ENCODE results near the gene KCNJ12. TPM values are rescaled to one million over a fixed set of nuclear protein-coding genes. Genes with fewer than 3 reads are reported as not detected.
"Not testable (repeated sequence)": the region's sequence is repeated elsewhere in the genome, so short reads cannot be mapped to it uniquely, and the experiment has no call there.

KCNJ12 gene
- total and polyA plus RNA-seq, 4 donors: 0.67 to 6.6 (median 2.5) TPM

DNA sequence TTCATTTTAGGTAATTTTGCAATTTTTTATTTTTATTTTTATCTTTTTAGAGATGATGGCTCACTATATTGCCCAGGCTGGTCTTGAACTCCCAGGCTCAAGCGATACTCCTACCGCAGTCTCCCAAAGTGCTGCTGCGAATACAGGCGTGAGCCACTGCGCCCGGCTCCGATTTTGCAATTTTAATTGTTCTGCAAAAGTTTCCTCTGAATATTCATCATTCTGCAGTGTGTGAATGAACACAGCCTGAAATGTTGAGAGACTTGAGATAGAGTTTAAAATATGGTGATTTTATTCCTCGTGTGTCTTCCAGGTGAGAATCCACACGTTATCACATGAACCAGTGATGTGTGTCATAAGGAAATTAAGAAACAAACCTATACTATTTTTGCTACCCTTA, 75.8 kb downstream of the KCNJ12 start:
- H3K9me3 ChIP-seq (ENCODE audit: control insufficient read depth in 4 of 4, insufficient read depth in 3 of 4, low read length in 3 of 4): no peaks in the 10 kb centered on the region
- H3K4me1 ChIP-seq (ENCODE audit: control insufficient read depth in 5 of 5, insufficient read depth in 5 of 5, low read length in 5 of 5): peaks cover 0 to 5% (median 0%) of the 10 kb centered on the region in 5 donors
- 63 to 64% methylated on average over 9 of the region's 9 CpGs for WGBS, 2 donors
- no peak for ATAC-seq (ENCODE audit: insufficient read depth, low FRiP score)
- TF ChIP-seq, protein P1, sequence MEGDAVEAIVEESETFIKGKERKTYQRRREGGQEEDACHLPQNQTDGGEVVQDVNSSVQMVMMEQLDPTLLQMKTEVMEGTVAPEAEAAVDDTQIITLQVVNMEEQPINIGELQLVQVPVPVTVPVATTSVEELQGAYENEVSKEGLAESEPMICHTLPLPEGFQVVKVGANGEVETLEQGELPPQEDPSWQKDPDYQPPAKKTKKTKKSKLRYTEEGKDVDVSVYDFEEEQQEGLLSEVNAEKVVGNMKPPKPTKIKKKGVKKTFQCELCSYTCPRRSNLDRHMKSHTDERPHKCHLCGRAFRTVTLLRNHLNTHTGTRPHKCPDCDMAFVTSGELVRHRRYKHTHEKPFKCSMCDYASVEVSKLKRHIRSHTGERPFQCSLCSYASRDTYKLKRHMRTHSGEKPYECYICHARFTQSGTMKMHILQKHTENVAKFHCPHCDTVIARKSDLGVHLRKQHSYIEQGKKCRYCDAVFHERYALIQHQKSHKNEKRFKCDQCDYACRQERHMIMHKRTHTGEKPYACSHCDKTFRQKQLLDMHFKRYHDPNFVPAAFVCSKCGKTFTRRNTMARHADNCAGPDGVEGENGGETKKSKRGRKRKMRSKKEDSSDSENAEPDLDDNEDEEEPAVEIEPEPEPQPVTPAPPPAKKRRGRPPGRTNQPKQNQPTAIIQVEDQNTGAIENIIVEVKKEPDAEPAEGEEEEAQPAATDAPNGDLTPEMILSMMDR (IDR thresholded peaks at IDR 0.05; ENCODE audit: control extremely low read depth, extremely low read depth): no peak
- DNase-seq: no peak
- H3K27me3 ChIP-seq (ENCODE audit: control insufficient read depth in 3 of 3, insufficient read depth in 3 of 3, low read length in 2 of 3): peaks cover 0 to 5% (median 3%) of the 10 kb centered on the region in 3 donors
- H3K9ac ChIP-seq (ENCODE audit: insufficient read depth in 1 of 2, low read length in 2 of 2): no peak overlapping the region
- H3K4me3 ChIP-seq: no peak overlapping the region
- H3K36me3 ChIP-seq (ENCODE audit: control insufficient read depth in 4 of 4, insufficient read depth in 4 of 4, low read length in 4 of 4): no peaks in the 10 kb centered on the region
- H3K27ac ChIP-seq (ENCODE audit: low read depth in 1 of 2, low read length in 1 of 2): no peak overlapping the region

DNA sequence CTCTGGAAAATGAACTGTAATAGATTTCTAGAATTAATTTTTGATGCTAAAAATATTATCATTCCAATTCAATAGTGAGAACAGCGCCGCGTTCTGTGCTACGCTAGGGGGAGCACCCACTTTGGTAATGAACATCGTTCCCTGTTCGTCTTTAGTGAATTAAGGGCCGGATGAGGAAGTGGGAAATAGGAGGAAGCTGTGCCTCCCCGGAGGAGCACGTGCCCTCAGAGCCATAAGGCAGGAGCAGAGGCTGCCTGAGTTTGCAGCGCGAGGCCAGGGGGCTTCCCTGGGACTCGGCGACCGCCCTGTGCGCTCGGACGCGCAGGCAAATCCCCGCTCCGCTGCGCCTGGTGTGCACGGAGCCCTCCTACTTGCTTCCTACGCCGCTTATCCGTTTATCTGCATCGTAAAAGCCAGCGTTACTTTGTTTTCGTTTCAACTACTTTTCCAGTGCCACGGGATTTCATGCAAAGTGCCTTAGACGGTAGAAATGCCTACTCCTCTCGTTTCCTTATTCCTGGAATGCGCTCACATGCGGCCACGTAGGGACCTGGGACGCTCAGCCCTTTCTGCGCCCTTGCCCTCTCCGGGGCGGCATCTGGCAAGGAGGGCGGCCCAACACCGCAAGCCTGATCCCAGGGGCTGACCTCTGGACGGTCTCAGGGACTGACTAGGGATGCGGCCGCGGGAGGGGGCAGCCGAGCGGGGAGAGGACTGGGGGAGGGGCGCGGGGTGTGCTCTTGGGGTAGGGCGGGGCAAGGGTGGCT, 76.4 kb downstream of the KCNJ12 start:
- ATAC-seq (ENCODE audit: insufficient read depth, low FRiP score) (peak; percentile 32), DNase-seq (peak; percentile 70 to 85 (median 84))
- no peak overlapping the region for H3K4me3 ChIP-seq
- peaks cover 0 to 5% (median 0%) of the 10 kb centered on the region in 5 donors for H3K4me1 ChIP-seq (ENCODE audit: control insufficient read depth in 5 of 5, insufficient read depth in 5 of 5, low read length in 5 of 5)
- no peak overlapping the region for H3K27ac ChIP-seq (ENCODE audit: low read depth in 1 of 2, low read length in 1 of 2)
- H3K36me3 ChIP-seq (ENCODE audit: control insufficient read depth in 4 of 4, insufficient read depth in 4 of 4, low read length in 4 of 4): no peaks in the 10 kb centered on the region
- TF ChIP-seq, protein P1 (IDR thresholded peaks at IDR 0.05; ENCODE audit: control extremely low read depth, extremely low read depth): peak; percentile 21
- H3K27me3 ChIP-seq (ENCODE audit: control insufficient read depth in 3 of 3, insufficient read depth in 3 of 3, low read length in 2 of 3): peaks cover 0 to 5% (median 3%) of the 10 kb centered on the region in 3 donors
- 11 to 16% methylated on average over 49 of the region's 49 CpGs for WGBS, 2 donors
- no peaks in the 10 kb centered on the region for H3K9me3 ChIP-seq (ENCODE audit: control insufficient read depth in 4 of 4, insufficient read depth in 3 of 4, low read length in 3 of 4)
- no peak overlapping the region for H3K9ac ChIP-seq (ENCODE audit: insufficient read depth in 1 of 2, low read length in 2 of 2)

DNA sequence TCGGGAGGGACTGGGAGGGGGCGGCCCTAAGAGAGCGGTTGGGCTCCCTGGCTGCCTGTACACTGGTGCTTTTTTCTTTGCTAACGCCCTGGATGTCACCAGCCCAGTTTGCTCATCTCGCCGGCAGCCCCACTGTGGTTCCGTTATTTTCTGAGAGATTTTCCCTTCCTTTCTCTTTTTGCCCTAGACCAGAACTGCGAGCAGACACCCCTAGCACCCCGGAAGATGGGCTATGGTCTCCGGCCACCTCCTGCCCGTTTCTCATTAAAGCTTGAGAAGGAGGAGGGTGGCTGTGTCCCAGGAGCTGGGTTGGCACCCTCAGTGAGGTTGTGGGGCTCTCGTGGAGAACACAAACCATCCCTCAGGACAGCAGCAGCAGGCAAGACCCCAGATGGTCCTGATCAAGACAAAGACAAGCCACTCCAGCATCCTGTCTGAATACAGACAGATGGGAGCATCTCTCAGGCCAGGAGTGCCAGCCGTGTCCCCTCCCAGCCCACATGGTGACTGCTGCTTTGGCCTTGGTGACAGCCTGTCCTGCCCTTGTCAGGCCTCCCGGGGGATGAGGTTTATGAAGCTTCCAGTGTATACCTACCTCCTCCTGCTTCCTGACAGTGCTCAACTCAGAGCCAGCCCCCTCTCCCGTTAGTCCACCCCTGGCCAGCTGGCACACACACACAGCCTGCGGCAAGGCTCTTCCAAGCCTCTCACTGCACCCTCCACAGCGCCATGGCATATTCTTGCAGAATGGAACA, 77.2 kb downstream of the KCNJ12 start:
- no peak overlapping the region for H3K4me3 ChIP-seq
- H3K4me1 ChIP-seq (ENCODE audit: control insufficient read depth in 5 of 5, insufficient read depth in 5 of 5, low read length in 5 of 5): peaks cover 0 to 5% (median 0%) of the 10 kb centered on the region in 5 donors
- TF ChIP-seq, protein P1 (IDR thresholded peaks at IDR 0.05; ENCODE audit: control extremely low read depth, extremely low read depth): no peak
- no peak for DNase-seq
- ATAC-seq (ENCODE audit: insufficient read depth, low FRiP score): no peak
- no peaks in the 10 kb centered on the region for H3K9me3 ChIP-seq (ENCODE audit: control insufficient read depth in 4 of 4, insufficient read depth in 3 of 4, low read length in 3 of 4)
- H3K36me3 ChIP-seq (ENCODE audit: control insufficient read depth in 4 of 4, insufficient read depth in 4 of 4, low read length in 4 of 4): no peaks in the 10 kb centered on the region
- H3K9ac ChIP-seq (ENCODE audit: insufficient read depth in 1 of 2, low read length in 2 of 2): no peak overlapping the region
- peaks cover 0 to 5% (median 3%) of the 10 kb centered on the region in 3 donors for H3K27me3 ChIP-seq (ENCODE audit: control insufficient read depth in 3 of 3, insufficient read depth in 3 of 3, low read length in 2 of 3)
- WGBS, 2 donors: 74 to 75% methylated on average over 17 of the region's 17 CpGs
- no peak overlapping the region for H3K27ac ChIP-seq (ENCODE audit: low read depth in 1 of 2, low read length in 1 of 2)

DNA sequence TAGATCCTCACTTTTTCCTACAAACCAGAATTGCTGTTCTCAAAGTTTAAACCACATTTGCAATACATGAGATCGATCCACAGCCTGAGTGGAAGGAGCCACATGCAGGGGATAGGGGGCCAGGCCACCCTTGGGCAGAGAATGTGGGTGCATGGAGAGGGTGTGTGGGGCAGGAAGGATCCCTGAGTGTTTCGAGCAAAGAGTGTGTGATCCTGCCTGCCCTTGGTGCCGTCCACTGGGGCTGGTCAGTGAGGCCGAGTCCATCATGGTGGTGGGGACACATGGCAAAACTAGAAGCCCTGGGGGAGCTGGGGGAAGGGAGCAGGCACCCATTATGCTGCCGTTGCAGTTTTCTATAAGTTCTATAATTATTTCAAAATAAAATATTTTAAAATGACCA, 77.8 kb downstream of the KCNJ12 start:
- not testable (repeated sequence) for DNase-seq; H3K36me3 ChIP-seq (ENCODE audit: control insufficient read depth in 4 of 4, insufficient read depth in 4 of 4, low read length in 4 of 4); ATAC-seq (ENCODE audit: insufficient read depth, low FRiP score); H3K4me1 ChIP-seq (ENCODE audit: control insufficient read depth in 5 of 5, insufficient read depth in 5 of 5, low read length in 5 of 5); H3K4me3 ChIP-seq; H3K27me3 ChIP-seq (ENCODE audit: control insufficient read depth in 3 of 3, insufficient read depth in 3 of 3, low read length in 2 of 3); H3K9ac ChIP-seq (ENCODE audit: insufficient read depth in 1 of 2, low read length in 2 of 2); H3K9me3 ChIP-seq (ENCODE audit: control insufficient read depth in 4 of 4, insufficient read depth in 3 of 4, low read length in 3 of 4); H3K27ac ChIP-seq (ENCODE audit: low read depth in 1 of 2, low read length in 1 of 2)
- 90 to 100% methylated on average over 5 of the region's 5 CpGs for WGBS, 2 donors
